Limb (tissue), 2 donors: ENCODE data around the gene PDE10A.
A peak's percentile ranks its signal among the peaks of the same experiment; 100 is the strongest.

Experiments used
- DNase-seq, 2 donors: peaks; one replicate each; pipeline ENCODE4 v3.0.0-alpha.2; 2016; ENCODE audit errors: extremely low spot score in 2 of 2

Gene PDE10A

DNA sequence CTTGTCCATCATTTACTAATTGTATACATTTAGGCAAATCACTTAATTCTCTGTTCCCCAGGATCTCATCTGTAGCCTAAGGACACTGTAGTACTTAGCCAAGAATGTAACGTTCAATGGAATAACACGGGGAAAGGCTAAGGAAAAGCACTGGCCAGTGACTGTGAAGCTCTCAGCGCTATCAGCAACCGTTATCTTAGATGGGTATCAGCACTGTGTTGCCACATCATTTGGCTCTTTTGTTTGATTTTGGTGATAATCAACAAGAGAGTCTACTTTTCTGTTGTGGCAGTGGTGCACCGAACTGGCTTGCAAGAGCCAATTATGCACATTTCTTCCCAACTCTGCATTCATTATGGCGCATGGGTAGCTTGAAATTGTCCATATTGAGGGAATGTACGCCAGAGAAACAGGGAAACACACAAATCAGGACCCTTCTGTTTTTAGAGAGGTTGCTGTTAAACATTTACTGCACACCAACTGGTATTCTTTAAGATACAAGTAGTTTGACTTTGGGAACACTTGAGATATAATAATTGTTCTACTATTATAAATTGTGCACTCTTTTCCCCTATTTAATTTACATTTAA is 259.9 kb downstream of the PDE10A start:
- no peak for DNase-seq

DNA sequence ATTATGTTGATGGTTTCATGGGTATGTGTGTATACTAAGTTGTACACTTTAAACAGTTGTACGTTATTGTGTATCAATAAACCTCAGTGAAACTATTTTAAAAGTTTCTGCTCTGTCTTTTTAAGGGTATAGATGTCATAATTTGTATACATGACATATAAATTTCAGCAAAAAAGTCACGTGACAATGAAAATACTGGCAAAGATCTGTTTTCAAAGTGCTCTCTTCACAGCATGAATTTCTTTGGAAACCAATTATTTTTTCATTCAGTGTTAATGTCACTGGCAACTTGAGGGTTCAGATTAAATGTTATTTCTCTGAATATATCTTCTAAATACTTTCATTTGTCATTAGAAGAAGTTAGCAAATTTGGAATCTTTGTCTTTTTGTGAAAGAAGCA is 261.9 kb downstream of the PDE10A start:
- DNase-seq: no peak

DNA sequence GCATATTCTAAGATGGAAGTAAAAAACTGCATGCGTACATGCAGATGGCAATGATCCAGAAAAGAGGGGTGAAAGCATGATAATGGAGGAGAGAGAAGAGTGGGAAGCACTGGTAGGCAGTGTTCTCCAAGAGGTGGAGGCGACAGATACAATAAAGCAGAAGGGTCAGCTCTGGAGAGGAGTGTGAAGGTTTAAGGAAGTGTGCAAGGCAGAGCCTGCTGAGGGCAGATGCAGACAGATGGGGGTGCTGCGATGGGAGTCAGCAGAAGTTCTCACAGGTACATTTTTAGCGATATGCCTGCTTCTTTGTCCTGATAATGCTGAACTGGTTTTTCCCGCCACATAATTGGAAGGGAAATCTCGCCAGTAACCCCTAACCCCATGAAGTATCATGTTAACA is 272.6 kb downstream of the PDE10A start:
- no peak for DNase-seq

DNA sequence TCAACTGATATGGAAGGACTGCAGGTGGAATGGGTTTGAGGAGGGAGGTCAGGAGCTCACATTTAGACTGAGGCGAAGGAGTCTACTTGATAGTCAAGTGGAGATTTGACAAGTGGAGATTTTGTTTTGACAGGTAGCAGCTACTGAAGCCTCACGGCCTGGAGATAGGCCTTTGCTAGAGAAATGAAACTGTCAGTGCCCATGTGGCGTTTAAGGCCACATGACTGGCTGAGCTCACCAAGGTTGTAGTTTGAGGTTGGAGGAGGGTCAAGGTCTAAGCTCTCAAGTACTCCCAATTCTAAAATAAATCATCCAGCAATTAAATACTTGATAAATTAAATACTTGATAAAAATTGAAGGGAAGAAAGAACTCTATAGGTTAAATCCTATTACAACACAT is 273.5 kb downstream of the PDE10A start:
- no peak for DNase-seq

DNA sequence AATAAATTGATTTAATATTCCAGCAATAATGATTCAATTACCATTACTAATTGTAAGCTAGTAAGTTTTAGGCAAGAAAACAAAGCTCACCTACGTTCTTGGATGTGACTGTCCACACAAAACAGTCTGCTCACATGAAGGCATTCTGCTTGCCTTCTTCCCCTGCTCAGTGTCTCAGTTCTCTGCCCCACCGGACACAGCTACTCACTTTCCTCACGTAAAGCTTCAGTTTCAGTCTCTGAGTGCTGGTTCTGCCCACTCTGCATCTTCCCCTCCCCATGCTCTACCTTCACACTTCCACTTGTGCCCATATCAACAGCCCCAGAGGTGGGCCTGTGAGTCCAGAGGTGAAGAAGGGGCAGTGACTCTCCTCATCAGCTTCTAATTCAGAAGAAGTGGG is 279.7 kb downstream of the PDE10A start:
- no peak for DNase-seq

DNA sequence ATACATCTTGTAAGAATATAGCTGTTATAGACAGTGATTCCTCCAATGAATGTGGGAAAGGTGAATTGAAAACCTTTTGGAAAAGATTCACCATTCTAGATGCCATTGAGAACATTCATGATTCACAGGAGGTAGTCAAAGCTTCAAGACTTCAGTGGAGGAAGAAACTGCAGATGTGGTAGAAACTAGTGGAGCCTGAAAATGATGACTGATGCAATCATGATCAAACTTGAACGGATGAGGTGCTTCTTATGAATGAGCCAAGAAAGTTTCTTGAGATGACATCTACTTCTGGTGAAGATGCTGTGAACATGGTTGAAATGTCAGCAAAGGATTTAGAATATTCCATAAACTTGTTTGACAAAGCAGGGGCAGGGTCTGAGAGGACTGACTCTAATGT is 286.9 kb downstream of the PDE10A start:
- DNase-seq: no peak

DNA sequence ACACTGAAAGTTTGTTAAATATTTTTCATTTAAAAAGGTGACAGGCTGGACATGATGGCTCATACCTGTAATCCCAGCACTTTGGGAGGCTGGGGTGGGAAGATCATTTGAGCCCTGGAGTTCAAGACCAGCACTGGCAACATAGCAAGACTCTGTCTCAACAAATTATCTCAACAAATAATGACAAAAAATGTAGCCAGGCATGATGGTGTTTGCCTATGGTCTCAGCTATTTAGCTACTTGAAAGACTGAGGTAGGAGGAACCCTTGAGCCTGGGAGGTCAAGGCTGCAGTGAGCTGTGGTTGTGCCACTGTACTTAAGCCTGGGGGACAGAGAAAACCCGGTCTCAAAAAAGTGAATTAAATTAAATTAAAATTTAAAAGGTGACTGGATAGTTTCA is 297.7 kb downstream of the PDE10A start:
- no peak for DNase-seq

DNA sequence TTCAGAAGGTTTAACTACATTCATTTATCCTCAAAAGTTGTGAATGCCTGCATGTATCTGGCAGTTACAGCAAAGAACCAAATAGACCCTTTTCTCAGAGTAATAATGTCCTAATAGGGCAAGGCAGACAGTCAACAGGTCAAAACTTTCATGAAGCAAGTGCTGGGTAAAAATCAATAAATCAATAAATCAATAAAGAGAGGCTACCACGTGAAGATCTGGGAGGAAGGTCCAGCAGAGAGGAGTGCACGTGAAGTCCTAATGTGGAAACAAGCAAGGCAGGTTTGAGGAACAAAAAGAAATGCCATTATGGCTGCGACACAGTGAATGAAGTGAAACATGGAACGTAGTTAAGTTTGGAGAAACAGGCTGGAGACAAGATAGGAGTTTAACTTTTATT is 317.3 kb downstream of the PDE10A start:
- DNase-seq: no peak

DNA sequence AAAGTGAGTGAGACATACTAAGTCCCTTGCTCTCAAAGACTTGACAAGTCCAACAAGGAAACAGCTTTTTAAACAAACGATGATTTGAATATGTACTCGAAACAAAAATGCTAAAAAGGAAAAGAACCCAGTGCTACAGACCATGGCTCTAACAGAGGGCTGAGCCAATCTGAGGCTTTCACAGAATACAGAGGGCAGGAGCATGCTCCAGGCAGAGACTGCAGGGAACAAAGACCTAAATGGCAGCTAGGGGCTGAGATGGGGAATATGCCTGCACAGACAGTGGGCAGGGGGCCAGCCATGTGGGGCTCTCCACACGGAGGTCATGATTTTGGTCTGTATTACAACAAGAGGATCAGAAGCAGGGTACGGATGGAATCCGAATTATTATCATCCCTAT is 322.5 kb downstream of the PDE10A start:
- no peak for DNase-seq

DNA sequence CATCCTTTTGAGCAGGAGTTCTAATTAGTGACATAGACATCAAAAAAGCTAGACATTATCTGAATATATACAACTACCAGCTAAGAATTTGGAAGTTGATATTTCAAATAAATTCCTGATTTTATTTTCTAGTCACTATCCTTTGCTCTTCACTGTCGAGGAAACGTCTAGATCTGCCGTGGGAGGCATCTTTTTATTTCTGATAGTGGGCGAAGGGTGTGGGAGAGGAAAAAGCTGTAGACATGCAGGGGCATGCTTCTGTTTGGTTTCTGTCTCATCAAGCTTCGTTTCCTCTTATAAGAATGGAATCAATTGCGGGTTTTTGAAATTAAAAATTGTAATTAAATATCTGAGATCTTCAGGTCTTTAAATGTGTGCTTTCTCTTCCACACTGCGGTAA is 337.4 kb downstream of the PDE10A start:
- no peak for DNase-seq

DNA sequence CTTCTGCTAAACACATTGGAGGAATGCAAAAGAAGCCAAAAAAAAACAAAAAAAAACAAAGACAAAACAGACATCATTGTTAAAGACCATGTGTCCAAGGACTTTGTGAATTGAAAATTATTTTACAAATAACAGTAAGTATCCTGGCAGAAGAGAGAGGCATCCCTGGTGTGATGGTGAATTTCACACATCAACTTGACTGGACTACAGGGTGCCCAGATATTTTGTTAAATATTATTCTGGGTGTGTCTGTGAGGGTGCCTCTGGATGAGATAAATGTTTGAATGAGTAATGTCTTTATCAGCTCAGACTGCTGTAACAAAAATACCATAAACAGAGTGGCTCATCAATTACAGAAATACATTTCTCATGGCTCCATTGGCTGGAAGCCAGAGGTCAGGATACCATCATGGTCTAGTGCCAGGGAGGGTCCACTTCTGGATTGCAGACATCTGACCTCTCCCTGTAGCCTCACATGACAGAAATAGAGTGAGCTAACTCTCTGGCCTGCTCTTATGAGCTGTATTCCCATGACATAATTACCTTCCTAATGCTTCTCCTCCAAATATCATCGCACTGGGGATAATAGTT is 341.4 kb downstream of the PDE10A start:
- DNase-seq: no peak

DNA sequence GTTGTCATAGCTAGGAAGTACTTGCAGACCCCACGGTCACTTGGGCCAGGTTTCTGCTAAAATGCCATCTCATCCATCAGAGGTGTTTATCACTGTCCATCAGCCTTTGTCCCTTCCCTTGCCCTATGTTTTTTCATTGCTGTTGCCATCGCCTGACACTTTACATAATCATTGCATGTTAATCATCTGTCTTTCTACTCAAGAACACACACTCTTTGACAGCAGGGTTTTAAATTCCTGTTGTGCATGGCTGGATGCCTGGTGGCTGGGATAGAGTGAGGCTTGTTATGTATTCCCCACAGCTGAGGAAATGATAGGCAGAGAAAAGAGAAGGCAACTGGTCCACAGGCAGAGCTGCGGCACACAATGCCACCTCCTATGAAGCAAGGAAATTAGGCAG is 341.9 kb downstream of the PDE10A start:
- no peak for DNase-seq

DNA sequence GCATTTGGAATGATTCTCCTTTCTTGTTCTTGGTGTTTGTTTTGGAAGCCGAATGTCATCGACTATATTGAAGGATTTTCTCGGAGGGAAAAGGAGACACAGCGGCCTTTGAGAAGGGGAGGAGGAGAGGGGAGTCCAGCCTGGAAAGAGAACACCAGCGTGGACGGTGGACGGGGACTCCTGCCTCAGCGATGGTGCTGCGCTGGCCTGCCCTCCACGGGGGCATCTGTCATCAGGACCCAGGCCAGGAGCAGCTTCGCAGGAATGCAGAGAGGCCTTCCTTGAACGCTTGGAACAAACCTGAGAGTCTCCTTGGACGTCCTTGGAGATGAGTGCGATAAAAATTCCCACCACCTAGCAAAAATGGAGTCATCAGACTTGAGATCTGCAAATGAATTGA is 345.3 kb downstream of the PDE10A start:
- no peak for DNase-seq

DNA sequence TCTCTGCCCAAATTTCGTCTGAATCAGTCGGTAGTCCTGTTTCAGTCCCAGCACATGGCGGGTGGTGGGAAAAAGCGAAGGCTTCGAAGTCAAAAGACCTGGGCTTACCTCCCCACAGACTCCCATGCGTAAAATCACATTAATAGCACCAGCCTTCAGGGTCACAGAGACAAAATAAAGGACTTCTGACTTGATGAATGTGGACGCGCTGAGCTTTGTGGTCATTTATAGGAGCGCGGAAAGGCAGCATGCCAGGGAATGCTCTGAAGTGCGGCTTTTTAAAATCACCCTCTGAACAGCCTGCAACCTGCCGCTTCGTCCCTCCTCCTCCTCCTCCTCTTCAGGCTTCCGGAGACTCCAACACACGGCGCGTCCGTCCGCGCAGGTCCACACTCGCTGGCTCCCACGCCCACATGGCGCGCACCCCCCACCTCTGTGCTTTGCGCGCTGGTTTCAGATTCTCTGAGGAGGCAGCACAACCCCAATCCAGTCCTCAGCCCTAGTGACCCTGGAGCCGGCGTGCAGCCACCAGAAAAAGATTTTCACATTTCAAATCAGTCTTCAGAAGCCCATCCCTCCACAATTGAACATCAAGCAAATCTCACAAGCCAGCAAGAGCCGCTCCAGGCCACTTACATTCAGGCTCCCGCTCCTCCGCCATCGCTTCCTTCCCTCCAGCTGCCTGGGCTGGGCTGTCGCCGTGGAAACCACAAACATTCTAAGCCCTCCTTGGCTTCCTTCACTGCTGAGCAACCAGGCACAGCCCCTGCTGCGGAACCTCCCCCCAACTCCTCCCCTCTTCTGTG is 353.9 kb downstream of the PDE10A start, which contains the start of gene C6orf118:
Gene C6orf118, minus strand, starts transcription at position 680 of the 806 bp plus-strand sequence. Its CDS starts 19 bp downstream, at position 661.
- peak; percentile 91 to 96 for DNase-seq

DNA sequence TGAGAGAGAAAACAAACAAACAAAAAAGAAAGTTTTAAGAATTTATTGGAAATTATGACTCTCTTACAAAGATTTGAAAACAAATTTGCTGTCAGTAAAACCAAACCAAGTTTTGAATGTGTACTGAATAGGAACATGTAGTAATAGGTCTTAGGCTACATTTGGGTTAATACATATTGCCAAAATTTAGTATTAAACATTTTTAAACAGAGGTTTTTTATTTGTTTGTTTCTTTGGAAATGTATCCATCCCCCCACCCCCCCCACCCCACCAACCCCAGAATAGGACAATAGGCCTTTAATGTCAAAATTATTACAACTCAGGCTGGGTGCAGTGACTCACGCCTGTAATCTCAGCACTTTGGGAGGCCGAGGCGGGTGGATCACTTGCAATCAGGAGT is 356.1 kb downstream of the PDE10A start:
- no peak for DNase-seq

DNA sequence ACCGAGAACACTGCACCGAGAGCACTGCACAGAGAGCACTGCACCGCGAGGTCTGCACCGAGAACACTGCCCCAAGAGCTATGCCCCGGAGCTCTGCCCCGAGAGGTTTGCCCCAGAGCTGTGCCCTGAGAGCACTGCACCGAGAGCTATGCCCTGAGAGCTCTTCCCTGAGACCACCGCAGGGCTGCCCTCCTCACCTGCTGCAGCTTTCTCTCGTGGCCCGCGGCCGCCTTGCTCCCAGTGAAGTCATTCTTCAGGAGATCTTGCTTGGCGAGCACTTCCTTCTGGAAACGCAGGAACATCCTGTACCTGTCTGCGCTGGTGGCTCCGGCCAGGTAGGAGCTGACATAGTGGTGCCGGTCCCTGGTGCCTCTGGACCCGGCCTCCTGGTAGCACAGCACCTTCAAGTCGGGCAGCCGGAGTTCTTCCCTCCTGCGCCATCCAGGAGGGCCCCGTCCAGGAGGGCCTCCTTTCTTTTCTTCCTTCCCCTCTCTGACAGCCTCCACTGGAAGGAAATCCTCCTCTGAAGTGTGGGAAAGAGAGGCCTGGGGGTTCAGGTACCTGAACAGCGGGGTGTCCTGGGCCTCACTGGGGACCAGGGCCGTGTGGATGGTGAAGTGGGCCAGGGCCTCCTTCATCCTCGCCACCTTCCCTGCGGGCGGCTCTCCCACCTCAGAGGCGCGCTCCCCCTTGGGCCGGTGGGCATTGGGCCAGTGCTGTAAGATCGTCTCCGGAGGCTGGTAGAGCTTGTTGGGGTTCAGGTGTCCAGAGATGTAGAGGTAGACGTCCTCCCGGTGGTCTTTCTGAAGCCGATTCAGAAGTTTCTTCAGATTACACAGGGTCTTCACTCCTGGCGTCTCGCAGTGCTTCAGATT is 361.4 kb downstream of the PDE10A start:
- DNase-seq: no peak

DNA sequence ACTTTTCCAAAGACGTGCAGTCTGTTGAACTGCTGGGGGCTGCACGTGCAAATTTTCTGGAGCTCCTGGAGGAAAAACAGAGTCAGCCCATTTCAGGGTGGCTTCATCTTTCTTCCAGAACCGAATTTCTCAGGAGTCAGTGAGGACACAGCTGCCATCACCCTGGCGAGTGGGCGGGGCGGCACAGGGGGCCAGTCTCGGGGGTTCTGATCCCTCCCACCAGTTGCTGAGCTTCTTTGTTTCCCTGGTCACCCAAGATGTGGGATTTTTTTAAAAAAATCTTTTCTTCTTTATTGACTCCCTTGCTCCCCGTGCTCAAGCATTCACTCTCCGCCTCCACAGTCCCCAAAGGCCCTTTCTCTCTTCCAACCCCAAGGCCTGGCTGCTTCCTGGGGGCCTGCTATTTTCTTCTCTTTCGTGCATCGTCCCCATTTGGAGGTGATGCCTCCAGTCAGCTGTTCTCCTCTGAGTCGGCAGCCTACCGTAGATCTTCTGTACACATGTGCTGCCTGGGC is 362.6 kb downstream of the PDE10A start:
- DNase-seq: no peak

DNA sequence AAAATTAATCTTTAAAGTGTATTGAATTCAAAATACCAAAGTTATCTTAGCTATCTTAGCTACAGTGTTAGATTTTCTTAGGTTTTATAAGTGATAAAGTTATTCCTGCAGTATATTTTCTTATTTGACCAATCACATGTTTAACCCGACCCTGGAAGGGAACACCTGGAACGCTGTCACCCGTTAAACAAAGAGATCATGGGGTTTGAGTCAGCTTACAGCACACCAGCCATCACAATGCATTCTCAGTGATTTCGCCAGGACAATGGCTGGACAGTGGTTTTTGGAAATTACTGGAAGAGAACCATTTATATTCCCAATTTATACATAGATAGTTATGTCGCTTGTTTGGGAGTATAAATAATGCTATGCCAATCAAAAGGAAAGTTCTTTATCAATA is 364.2 kb downstream of the PDE10A start:
- no peak for DNase-seq

DNA sequence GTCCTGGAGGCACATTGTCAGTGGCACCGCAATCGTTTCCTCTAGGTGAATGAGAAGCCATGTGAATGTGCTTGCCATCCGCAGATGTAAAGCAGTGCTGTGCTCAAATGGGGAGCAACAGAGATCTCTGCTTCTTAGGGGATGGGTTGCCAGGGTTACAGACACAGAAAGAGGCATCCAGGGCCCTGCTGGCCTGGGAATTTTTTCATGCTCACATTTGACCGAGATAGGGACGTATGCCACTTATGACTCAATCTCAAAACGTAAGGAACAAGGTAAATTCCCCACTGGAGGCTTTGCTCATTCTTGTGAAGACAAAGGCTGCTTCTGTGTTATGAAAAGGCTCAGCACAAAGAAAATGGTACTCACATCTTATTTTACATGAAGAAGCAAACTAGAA is 364.6 kb downstream of the PDE10A start:
- DNase-seq: no peak

DNA sequence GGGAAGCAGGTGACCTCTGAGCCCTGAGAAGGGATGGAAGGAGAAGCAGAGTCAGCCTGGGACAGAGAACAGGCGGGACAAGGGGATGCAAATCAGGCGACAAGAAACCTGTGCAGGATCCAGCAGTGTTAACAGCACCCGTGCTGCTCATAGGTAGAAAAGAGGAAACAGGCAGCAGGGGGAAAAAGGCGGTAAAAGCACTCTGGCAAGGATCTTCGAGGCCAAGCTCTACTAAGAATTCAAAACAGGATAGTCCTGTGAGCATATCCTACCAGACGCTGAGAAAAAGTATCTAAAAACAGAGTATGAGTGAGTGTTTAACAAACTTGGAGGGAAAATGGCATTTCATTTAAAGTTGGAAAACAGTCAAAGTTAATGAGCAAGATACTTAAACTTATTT is 370.4 kb downstream of the PDE10A start:
- DNase-seq: no peak
